Neutrophil (primary cell): ENCODE measurements around the gene KRT81.

ENCODE experiments used
- H3K27ac ChIP-seq: fragments of 200-600 bp; sonication (generic); 2 replicates; pipeline ENCODE4 v1.5.1; 2016; ENCODE audit warnings: mild to moderate bottlenecking, moderate library complexity
- H3K27me3 ChIP-seq: fragments of 200-600 bp; sonication (generic); 2 replicates; pipeline ENCODE4 v1.6.0; 2016; ENCODE audit warnings: mild to moderate bottlenecking
- H3K36me3 ChIP-seq: fragments of 200-600 bp; sonication (generic); 2 replicates; pipeline ENCODE4 v1.5.1; 2017
- H3K4me1 ChIP-seq, 2 experiments: fragments of 200-600 bp in 1 of 2; sonication (generic) in 1 of 2; 1 replicate in 1 of 2; 2 replicates in 1 of 2; pipeline versions ENCODE4 v1.5.1 to v1.6.1; 2013 to 2016; ENCODE audit warnings: low read depth in 1 of 2, low read length in 1 of 2, mild to moderate bottlenecking in 1 of 2, moderate library complexity in 1 of 2; ENCODE audit not compliant: control insufficient read depth in 1 of 2, insufficient read depth in 1 of 2
- H3K4me3 ChIP-seq, 2 experiments: fragments of 200-600 bp in 1 of 2; sonication (generic) in 1 of 2; 1 replicate in 1 of 2; 2 replicates in 1 of 2; pipeline ENCODE4 v1.5.1; 2013 to 2016; ENCODE audit warnings: low read depth in 1 of 2, low read length in 1 of 2, mild to moderate bottlenecking in 1 of 2, moderate library complexity in 1 of 2
- H3K9me3 ChIP-seq: fragments of 200-600 bp; sonication (generic); 2 replicates; pipeline ENCODE4 v1.5.1; 2016
- TF ChIP-seq, protein P1 (sequence below): fragments of 200-600 bp; sonication (generic); IDR thresholded peaks from 2 replicates; pipeline ENCODE4 v1.5.1; 2016; ENCODE audit warnings: antibody characterized with exemption

KRT81 gene

DNA sequence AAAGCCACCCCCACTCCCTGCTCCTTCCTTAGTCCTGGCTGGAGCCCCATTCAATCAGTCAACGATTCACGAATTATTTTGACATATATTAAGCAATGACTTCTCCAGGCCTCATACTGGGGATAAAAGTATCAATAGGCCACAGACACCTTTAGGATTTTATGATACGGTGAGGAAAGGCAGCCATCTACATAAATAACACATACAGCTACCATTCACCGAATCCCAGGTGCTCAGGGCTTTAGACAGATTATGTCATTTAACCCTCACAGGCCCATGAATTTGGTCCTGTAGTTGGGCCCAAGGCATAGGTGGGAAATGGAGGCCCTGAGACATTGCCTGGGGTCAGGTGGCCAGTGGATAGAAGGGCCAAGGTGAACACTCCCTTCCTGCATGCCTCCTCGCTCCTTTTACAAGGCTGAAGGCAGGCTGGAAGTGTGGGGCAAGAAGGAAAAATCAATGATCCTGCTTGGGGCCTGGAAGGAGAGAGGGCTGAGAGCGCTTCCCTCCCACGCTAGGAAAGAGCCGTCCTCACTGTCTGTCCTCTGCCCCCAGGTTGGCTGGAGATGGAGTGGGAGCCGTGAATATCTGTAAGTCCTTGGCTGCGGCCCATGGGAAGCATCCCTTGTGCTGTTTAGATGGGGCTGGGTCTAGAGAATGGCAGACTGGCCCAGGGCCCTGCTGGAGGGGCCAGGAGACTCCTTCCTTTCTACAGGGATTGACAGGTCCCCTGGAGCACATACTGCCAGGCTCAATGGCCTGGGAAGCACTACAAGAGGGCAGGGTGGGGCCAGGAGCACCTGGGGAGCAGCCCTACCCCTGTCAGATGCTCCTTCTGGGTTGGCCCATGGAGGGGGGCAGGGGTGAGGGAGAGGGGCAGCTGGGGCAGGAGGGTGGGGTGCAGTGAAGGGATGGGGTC, 43.5 kb downstream of the KRT81 start:
- TF ChIP-seq, protein P1, sequence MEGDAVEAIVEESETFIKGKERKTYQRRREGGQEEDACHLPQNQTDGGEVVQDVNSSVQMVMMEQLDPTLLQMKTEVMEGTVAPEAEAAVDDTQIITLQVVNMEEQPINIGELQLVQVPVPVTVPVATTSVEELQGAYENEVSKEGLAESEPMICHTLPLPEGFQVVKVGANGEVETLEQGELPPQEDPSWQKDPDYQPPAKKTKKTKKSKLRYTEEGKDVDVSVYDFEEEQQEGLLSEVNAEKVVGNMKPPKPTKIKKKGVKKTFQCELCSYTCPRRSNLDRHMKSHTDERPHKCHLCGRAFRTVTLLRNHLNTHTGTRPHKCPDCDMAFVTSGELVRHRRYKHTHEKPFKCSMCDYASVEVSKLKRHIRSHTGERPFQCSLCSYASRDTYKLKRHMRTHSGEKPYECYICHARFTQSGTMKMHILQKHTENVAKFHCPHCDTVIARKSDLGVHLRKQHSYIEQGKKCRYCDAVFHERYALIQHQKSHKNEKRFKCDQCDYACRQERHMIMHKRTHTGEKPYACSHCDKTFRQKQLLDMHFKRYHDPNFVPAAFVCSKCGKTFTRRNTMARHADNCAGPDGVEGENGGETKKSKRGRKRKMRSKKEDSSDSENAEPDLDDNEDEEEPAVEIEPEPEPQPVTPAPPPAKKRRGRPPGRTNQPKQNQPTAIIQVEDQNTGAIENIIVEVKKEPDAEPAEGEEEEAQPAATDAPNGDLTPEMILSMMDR = no peak
- Histone ChIP-seq H3K27me3 (peaks cover 67% of the 10 kb centered on the region), H3K4me3 (no peak overlapping the region), H3K4me1 (no peaks in the 10 kb centered on the region), H3K9me3 (no peaks in the 10 kb centered on the region), H3K27ac (no peak overlapping the region), H3K36me3 (no peaks in the 10 kb centered on the region)

DNA sequence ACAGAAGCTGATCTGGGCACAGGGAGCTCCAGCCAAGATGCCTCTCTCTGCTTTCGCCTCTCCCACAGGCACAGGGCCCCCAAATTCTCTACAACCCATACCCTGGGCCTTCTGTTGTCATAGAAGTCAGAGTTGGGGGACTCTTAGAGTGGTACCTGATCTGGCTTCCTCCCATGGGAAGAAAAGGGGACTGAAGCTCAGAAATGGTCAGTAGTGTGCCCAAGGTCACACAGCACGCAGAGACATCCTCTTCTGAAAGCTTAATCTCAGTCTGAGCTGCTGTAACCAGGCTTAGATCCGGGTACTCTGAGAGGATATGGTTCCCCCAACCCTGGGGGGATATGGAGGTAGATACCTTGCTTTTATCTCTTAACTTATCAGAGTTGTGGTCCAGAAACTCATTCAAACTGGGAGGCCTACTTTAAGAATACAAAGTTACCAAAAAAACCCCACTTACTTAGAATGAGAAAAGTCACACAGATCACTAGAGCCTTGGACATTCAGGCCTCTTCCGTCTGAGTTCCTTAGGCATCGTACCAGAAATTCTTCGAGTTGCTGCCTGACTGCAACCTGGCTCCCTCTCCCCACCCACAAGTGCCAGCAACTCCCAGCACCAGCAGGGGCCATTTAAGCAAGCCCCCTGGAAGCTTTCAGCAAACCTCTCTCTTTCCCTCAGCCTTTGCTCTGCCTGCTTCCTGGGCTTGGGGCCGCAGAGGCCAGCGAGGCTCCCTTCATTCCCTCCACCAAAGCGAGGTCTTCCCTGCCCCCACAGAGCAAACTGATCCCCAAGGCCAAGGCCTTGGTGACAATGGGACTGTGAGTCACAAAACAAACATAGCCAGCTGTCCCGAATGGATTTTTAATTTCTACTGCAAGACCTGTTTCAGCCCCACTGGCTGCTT, 44.4 kb downstream of the KRT81 start:
- Histone ChIP-seq H3K4me3 (no peak overlapping the region), H3K36me3 (no peaks in the 10 kb centered on the region), H3K27ac (no peak overlapping the region), H3K4me1 (no peaks in the 10 kb centered on the region), H3K9me3 (no peaks in the 10 kb centered on the region), H3K27me3 (peaks cover 59% of the 10 kb centered on the region)
- TF ChIP-seq, protein P1 = no peak

DNA sequence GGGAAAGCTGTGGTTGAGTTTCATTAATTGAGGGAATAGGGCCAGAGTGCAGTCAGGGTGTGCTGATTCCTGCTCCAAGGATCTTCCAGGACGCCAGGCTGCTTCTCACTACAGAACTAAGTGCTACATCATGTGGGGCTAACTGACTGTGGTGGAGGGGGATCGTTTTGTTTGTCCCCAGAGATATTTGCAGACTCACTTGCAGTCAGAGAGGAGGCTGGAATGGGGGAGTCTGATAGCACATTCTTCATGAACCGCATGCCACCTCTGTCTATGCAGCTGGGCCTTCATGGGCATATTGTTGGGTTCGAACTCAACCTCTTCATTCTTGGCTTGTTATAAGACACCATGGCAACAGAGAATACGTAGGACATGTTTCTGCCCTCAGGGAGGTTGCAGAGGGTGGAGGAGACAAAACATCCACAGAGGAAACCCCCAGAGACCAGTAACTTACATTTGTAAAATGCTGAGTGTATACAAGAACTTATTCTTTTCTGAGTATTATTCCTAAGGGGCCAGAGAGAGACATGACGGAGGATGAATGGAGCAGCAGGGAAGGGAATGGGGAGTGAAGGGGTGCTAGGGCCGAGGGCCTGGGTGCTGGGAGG, 45.3 kb downstream of the KRT81 start:
- Histone ChIP-seq H3K4me3 (no peak overlapping the region), H3K36me3 (no peaks in the 10 kb centered on the region), H3K9me3 (no peaks in the 10 kb centered on the region), H3K4me1 (no peaks in the 10 kb centered on the region), H3K27ac (no peak overlapping the region), H3K27me3 (peaks cover 49% of the 10 kb centered on the region)
- TF ChIP-seq, protein P1 = no peak

DNA sequence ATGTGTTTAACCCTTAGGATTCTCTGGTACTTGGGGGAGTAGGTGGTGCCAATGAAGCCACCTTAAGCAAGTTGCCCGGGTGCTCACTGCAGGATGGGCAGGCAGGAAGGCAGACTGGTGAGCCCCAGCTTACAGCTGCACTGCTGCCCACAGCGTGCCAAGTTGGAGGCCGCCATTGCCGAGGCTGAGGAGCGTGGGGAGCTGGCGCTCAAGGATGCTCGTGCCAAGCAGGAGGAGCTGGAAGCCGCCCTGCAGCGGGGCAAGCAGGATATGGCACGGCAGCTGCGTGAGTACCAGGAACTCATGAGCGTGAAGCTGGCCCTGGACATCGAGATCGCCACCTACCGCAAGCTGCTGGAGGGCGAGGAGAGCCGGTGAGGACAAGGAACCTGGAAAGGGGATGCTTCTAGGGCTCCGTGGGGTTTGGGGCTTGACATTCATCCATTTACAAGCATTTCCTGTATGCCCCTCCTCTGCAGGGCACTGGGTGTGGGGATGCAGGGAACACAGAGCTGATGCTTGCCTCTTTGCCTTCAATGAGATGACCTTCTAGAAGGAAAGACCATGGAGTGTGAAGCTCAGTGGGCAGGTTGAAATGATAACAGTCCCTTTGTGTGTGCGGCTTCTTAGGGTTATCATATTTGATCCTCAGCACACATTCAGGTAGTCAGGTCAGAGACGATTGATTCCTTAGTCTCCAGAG, 45.9 kb downstream of the KRT81 start:
- TF ChIP-seq, protein P1 = no peak
- no peaks in the 10 kb centered on the region for H3K36me3 ChIP-seq
- H3K9me3 ChIP-seq = no peaks in the 10 kb centered on the region
- H3K4me1 ChIP-seq = no peaks in the 10 kb centered on the region
- H3K27ac ChIP-seq = no peak overlapping the region
- H3K4me3 ChIP-seq = no peak overlapping the region
- peaks cover 43% of the 10 kb centered on the region for H3K27me3 ChIP-seq

DNA sequence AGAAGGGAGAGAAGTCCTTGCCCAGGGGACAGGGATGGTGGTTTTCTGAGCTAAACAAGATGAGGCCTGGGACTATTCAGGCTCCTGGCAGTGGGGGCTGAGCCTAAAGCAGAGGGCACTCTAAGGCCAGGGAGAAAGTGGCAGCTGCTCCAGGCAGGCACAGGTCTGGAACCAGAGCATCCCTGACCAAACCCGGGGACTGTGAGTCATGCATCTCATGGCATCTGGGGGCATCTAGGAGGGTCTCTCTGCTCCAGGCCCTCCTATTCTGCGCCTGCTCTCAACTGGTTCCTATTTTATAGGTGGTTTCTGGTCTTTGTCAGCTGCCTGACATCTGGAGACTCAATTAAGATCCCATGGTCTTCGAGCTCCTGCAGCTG, 46.7 kb downstream of the KRT81 start:
- H3K4me3 ChIP-seq = no peak overlapping the region
- H3K27ac ChIP-seq = no peak overlapping the region
- peaks cover 38% of the 10 kb centered on the region for H3K27me3 ChIP-seq
- H3K36me3 ChIP-seq = no peaks in the 10 kb centered on the region
- H3K4me1 ChIP-seq = no peaks in the 10 kb centered on the region
- H3K9me3 ChIP-seq = no peaks in the 10 kb centered on the region
- TF ChIP-seq, protein P1 = no peak
